GM18526 (cell line): Measurements from ENCODE around the gene TMCO4.

Source experiments
- POLR2A ChIP-seq: IDR thresholded peaks from 3 replicates; pipeline ENCODE4 v1.6.1; 2011; ENCODE audit not compliant: insufficient read length; ENCODE audit errors: extremely low read depth

The TMCO4 gene

DNA sequence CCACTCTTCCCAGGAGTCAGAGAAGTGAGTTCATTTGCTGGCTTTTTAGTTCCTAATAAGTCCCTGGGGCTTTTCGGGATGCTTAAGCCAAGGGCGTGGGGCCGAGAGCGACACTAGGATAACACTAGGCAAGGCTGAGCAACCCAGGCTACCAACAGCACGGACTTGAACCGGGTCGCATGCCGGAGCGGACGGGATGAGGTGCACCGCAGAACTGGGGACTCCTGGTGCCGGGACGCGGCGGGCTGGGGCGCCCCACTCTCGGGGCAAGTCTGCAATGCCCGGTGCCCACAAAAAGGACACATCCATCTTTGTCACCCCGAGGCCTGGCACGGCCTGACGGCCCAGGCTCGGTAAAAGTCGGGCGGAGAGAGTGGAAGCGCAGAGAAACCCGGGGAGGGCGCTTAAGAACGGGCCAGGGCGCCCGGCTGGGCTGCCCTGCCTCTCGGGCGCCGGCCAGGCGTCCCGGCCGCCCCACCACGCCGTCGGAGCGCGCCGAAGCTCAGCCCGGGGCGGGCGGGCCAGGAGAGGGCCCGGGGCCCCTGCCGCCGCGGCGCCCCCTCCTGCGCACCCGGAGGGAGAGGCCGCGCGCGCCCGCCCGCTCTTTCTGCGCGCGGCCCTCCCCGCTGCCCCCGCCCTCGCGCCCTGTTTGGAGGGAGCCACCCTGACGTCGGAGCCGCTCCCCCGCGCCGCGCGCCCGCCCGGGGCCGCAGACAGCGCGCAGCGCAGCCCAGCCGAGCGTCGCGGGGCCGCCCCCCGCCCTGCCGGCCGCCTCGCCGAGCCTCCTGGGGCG lies 155.9 kb downstream of the TMCO4 start, which contains the start of gene NBL1:
NBL1 (plus strand) TSS at position 710 of the 793 bp plus-strand sequence. CDS start 10,720 bp downstream, outside the sequence.
- no peak for TF ChIP-seq POLR2A

DNA sequence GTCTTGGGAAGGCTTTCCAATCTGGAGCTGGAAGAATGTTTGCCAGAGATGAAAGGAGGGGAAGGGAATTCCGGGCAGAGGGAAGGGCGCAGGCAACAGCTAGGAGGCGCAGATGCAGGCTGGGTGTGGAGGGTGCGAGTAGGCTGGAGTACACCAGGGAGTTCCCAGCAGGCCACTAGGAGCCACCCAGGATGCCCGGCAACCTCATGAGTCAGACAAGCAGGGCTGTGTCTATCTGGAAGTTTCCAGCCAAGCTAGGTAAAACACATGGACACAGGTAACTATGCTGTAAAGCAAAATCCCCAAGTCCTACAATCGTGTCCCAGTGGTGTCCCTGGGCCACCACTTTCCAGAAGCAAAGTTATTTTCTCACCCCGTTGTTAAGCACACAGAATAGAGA lies 156.6 kb downstream of the TMCO4 start:
- no peak for TF ChIP-seq POLR2A

DNA sequence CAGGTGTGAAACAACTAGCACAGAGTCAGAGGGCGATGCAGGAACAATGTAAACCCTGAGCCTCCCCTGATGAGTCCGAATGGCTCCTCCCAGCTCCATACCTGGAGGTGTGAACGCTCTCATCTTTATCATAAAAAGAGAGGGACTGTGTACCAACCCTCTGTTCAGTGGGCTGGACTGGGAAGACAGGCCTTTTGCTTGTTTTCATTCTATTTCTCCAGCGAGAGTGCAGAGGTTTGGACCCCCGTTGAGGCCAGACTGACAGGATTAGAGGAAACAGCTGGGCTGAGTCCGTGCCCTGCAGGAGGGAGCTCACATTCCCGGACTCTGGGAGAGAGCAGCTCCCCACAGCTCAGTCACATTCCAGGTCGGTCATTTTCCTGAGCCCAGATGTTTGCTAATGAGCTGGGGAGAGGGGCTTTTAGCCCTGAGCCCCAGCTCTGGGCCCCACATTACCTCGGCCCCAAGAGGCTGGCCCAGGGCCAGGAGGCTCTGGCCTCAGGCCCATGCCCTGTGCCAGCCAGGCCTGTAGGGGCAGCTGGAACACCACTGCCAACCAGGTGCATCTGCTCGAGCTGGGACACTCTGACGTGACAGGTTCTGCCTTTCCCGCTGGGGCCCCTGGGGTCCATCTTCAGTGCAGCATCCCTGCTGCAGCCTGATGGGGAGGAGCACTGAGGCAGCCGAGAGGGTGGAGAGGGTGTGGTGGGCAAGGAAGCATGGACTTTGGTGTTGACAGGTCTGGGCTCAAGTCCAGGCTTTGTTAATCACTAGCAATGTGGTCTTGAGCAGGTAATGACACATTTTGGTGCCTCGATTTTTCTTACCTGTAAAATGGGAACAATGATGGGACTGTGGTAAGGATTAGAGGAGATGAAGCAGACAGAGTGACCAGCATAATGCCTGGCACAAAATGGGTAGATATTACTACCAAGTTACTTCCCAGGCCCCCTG lies 159.1 kb downstream of the TMCO4 start:
- TF ChIP-seq POLR2A: no peak

DNA sequence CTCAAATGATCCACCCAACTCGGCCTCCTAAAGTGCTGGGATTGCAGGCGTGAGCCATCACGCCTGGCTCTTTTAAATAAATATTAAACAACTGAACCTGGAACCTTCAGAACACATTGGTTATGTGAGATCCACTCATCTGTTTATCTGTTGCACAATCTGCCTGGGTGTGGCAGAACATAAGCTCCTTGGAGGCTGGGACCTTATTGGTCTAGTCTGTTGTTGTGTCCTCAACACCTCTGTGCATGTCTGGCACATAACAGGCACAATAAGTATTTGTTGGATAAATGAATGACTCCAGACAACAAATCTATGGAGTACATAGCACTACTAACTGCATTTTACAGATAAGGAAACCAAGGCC lies 159.7 kb downstream of the TMCO4 start:
- no peak for TF ChIP-seq POLR2A

DNA sequence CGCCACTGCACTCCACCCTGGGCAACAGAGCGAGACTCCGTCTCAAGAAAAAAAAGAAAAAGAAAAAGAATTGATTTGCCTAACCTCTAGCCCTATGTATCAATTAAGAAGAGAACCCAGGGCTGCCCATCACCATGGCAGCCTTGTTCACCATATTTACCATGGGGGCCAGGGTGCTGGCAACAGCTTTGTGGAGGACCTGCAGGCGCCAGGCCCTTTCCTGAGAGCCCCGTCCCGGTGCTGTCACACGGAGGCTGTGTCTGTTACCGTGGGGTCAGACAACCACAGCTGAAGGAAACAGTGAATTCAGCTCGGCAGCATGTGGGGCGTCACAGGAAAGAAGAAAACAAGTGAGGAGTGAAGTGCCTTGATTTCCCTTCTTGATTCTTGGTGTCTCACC lies 162.1 kb downstream of the TMCO4 start:
- no peak for TF ChIP-seq POLR2A

DNA sequence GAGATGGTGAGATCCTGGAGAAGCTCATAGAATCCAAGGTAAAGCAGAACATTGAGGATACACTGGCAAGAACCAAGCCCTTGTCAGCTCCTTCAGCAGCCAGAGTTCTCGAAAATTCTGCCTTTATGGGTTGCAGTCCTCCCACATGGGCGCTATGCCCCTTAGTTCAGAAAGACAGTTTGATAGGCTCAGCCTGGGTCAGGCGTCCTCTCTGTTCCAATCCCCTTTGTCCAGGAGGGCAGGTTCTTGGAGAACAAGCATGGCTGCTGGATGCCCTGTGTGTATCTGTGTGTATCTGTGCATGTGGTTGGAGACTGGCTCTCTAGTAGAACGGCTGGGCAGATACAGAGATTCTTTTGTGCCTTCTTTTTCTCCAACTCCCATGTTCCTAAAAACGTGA lies 163.7 kb downstream of the TMCO4 start:
- no peak for TF ChIP-seq POLR2A

DNA sequence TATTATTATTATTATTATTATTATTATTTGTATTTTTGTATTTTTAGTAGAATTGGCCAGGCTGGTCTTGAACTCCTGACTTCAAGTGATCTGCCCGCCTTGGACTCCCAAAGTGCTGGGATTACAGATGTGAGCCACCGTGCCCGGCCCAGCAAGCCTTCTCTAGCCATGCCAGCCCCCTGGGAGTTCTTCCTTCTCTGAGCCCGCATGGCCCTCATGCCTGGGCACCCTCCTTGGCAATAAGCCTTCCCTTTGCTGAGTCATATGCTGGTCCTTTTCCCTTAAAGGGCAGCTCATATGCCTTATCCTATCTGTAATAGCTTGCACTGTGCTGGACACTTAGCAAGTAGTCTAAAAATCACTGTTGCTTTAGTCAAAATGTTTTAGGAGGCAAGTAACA lies 164.1 kb downstream of the TMCO4 start:
- TF ChIP-seq POLR2A: no peak

DNA sequence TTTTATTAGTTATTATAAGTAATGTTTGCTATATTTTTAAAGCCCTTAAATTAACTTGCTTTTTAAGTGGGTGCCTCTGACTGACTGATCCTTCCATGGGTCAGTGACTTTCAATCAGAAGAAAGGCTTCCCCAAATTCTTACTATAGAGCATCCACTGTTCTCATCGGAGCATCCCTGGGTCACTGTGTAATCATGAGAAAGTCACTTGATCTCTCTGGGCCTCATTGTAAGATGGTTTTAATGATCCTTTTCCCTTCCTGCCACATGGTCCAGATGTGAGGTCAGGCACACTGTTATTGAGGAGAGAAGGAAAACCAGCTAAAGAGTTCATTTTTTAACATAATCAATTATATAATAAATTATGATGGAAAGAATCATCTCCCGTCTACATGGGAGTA lies 166.6 kb downstream of the TMCO4 start:
- TF ChIP-seq POLR2A: no peak
